ENCODE data around the gene TMEM247. TPM values are rescaled to one million over a fixed set of nuclear protein-coding genes. Genes with fewer than 3 reads are reported as not detected.

Gene TMEM247
- total and polyA plus RNA-seq, 2 donors from 2014 or later, result not detected

DNA sequence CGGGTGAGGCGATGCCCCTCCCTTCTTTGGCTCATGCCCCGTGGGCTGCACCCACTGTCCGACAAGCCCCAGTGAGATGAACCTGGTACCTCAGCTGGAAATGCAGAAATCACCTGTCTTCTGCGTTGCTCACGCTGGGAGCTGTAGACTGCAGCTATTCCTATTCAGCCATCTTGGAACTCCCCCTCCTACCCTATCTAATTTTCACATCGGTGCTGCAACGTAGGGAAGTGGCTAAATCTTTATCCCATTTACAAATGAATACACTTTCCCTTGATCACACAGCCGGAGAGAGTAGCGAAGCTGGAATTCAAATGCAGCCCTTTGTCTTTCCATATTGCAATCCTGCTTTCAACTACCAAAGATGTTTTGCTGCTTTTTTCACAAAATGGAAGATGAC lies 1.4 kb upstream of the TMEM247 start:
- TF ChIP-seq, protein P1, sequence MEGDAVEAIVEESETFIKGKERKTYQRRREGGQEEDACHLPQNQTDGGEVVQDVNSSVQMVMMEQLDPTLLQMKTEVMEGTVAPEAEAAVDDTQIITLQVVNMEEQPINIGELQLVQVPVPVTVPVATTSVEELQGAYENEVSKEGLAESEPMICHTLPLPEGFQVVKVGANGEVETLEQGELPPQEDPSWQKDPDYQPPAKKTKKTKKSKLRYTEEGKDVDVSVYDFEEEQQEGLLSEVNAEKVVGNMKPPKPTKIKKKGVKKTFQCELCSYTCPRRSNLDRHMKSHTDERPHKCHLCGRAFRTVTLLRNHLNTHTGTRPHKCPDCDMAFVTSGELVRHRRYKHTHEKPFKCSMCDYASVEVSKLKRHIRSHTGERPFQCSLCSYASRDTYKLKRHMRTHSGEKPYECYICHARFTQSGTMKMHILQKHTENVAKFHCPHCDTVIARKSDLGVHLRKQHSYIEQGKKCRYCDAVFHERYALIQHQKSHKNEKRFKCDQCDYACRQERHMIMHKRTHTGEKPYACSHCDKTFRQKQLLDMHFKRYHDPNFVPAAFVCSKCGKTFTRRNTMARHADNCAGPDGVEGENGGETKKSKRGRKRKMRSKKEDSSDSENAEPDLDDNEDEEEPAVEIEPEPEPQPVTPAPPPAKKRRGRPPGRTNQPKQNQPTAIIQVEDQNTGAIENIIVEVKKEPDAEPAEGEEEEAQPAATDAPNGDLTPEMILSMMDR (IDR thresholded peaks at IDR 0.05; ENCODE audit: borderline replicate concordance, extremely low read depth, insufficient read depth), result no peak
- Histone ChIP-seq H3K27ac (ENCODE audit: low read depth in 2 of 2, low read length in 2 of 2) (no peak overlapping the region), H3K9ac (ENCODE audit: low read length in 3 of 3) (no peak overlapping the region), H3K36me3 (ENCODE audit: control insufficient read depth in 2 of 3, insufficient read depth in 3 of 3, low read length in 3 of 3) (no peaks in the 10 kb centered on the region), H3K4me3 (ENCODE audit: low read length in 3 of 3) (no peak overlapping the region), H3K27me3 (ENCODE audit: control insufficient read depth, insufficient read depth, low read length) (no peaks in the 10 kb centered on the region), H3K9me3 (ENCODE audit: control insufficient read depth in 2 of 3, insufficient read depth in 1 of 3, low read length in 3 of 3) (no peaks in the 10 kb centered on the region), H3K4me1 (ENCODE audit: control insufficient read depth in 2 of 3, insufficient read depth in 2 of 3, low read depth in 1 of 3, low read length in 3 of 3) (no peaks in the 10 kb centered on the region)
- FAIRE-seq (no peak), DNase-seq (no peak)
- intact Hi-C loops (cut with DNase I), result no loop called here

DNA sequence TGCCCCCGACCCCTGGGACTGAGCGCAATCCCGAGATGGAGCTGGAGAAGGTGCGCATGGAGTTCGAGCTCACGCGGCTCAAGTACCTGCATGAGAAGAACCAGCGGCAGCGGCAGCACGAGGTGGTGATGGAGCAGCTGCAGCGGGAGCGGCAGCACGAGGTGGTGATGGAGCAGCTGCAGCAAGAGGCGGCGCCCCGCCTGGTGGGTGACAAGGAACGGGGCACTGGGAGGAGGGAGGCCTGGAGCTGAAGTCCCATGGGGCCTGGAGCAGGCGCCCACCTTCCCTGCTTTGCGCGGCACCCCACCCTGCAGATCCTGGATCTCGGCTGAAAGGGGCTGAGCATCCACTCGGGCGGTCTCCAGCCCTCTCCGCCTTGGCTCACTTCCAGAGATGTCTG lies 1.2 kb downstream of the TMEM247 start:
- Histone ChIP-seq H3K4me3 (ENCODE audit: low read length in 3 of 3) (no peak overlapping the region), H3K9ac (ENCODE audit: low read length in 3 of 3) (no peak overlapping the region), H3K9me3 (ENCODE audit: control insufficient read depth in 2 of 3, insufficient read depth in 1 of 3, low read length in 3 of 3) (no peaks in the 10 kb centered on the region), H3K27ac (ENCODE audit: low read depth in 2 of 2, low read length in 2 of 2) (no peak overlapping the region), H3K27me3 (ENCODE audit: control insufficient read depth, insufficient read depth, low read length) (no peaks in the 10 kb centered on the region), H3K4me1 (ENCODE audit: control insufficient read depth in 2 of 3, insufficient read depth in 2 of 3, low read depth in 1 of 3, low read length in 3 of 3) (no peaks in the 10 kb centered on the region), H3K36me3 (ENCODE audit: control insufficient read depth in 2 of 3, insufficient read depth in 3 of 3, low read length in 3 of 3) (no peaks in the 10 kb centered on the region)
- TF ChIP-seq, protein P1 (IDR thresholded peaks at IDR 0.05; ENCODE audit: borderline replicate concordance, extremely low read depth, insufficient read depth), result no peak
- DNase-seq, result peak in 1 of 5 donors; percentile 18
- intact Hi-C loops (cut with DNase I), result no loop called here
- no peak for FAIRE-seq

DNA sequence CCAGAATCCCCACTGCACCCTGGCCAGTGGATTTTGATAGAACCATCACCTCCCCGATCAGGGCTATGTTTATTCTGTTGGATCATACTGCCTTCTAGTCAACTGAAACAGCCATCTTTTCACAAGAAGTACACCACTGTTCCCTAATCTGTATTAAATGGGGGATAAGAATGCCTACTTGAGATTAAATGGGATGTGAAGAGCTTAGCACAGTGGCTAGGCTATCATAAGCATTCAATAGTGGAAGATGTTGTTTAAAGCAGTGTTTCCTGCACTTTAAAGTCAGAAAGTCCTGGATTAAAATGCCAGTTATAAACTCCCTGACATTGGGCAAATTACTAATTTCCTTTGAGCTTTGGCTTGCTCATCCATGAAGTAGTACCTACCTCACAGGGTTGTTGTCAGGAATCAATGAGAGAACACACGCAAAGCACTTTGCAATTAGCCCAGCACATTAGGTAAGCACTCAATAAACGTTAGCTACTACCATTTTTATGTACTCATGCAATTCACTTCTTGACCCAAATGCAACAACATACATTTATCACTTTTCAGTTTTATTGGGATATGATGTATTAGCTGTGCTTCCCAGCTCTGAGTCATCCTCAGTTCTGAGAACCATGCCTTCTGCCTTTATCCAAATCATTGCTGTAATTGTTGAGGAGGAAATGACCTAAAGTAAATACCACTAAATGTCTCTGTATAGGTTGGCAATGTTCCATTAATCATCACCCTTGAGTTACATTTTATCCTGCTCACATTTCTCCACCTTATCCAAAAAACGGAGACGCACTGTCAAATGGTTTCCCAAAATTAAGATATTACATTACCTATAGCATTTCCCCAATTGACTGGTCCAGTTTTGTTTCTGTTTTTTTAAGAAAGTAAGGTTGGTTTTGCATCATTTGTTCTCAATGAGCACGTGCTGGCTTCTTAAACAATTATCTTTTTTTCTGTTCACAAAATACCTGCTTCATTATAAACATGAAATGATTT lies 2.1 kb downstream of the TMEM247 start:
- H3K9ac ChIP-seq (ENCODE audit: low read length in 3 of 3), result no peak overlapping the region
- intact Hi-C loops (cut with DNase I), result no loop called here
- H3K9me3 ChIP-seq (ENCODE audit: control insufficient read depth in 2 of 3, insufficient read depth in 1 of 3, low read length in 3 of 3), result no peaks in the 10 kb centered on the region
- FAIRE-seq (no peak), DNase-seq (no peak)
- no peak overlapping the region for H3K4me3 ChIP-seq (ENCODE audit: low read length in 3 of 3)
- H3K4me1 ChIP-seq (ENCODE audit: control insufficient read depth in 2 of 3, insufficient read depth in 2 of 3, low read depth in 1 of 3, low read length in 3 of 3), result no peaks in the 10 kb centered on the region
- TF ChIP-seq, protein P1 (IDR thresholded peaks at IDR 0.05; ENCODE audit: borderline replicate concordance, extremely low read depth, insufficient read depth), result no peak
- H3K27ac ChIP-seq (ENCODE audit: low read depth in 2 of 2, low read length in 2 of 2), result no peak overlapping the region
- no peaks in the 10 kb centered on the region for H3K36me3 ChIP-seq (ENCODE audit: control insufficient read depth in 2 of 3, insufficient read depth in 3 of 3, low read length in 3 of 3)
- no peaks in the 10 kb centered on the region for H3K27me3 ChIP-seq (ENCODE audit: control insufficient read depth, insufficient read depth, low read length)
